ENCODE measurements around the gene EFS.

DNA sequence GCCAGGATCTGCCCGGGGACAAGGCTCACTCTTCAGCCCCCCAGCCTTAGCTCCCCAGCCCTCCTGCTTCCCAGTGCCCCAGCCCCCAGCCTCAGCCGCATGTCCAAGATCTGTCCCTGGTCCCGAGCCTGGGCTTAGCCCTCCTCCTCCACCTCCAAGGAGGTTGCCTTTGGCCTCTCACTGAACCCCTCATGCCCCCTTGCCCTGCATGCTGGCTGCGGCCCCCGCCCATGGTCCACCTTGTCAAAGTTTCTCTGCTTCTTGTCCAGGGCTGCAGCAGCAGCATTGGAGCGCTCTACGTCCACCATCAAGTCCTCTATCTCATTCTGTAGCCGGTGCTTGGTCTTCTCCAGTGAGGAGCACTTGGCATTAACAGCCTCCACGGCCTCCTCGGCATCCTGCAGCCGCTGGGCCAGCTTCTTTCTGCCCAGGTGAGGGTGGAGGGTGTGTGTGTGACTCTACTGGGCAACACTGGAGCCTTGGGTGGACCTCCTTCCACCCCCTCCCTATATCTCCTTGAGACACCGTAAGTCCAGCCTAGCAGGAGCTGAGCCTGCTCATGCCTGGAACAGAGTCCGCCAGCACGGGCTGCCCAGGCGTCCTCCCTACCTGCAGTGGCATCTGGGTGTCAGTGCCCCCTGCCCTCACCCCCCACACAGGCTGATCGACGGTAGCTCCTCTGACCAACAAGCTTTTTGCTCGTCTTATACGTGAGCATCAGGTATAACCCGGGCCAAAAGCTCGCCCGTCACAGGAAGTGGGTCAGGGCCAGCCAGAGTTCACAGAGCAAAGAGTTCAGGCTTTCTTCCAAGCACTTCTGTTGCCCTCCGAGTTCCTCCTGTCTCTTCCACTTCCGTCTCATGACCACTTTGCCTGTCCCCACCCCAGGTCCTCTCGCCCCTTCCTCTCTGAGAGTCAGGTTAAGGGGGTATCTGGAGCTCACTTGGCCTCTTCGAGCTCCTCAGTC lies 23.2 kb upstream of the EFS start:
- TF ChIP-seq, protein P1, sequence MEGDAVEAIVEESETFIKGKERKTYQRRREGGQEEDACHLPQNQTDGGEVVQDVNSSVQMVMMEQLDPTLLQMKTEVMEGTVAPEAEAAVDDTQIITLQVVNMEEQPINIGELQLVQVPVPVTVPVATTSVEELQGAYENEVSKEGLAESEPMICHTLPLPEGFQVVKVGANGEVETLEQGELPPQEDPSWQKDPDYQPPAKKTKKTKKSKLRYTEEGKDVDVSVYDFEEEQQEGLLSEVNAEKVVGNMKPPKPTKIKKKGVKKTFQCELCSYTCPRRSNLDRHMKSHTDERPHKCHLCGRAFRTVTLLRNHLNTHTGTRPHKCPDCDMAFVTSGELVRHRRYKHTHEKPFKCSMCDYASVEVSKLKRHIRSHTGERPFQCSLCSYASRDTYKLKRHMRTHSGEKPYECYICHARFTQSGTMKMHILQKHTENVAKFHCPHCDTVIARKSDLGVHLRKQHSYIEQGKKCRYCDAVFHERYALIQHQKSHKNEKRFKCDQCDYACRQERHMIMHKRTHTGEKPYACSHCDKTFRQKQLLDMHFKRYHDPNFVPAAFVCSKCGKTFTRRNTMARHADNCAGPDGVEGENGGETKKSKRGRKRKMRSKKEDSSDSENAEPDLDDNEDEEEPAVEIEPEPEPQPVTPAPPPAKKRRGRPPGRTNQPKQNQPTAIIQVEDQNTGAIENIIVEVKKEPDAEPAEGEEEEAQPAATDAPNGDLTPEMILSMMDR (IDR thresholded peaks at IDR 0.05): no peak
- TF ChIP-seq POLR2AphosphoS5 (IDR thresholded peaks at IDR 0.05) (no peak), POLR2A (IDR thresholded peaks at IDR 0.05) (no peak)

Data from sigmoid colon (tissue), 4 donors.